ENCODE data around the gene GPANK1.
"Not testable (repeated sequence)": the region's sequence is repeated elsewhere in the genome, so short reads cannot be mapped to it uniquely, and the experiment has no call there.

GPANK1 gene

GRCh38 chr6:31664790-31665500 lies at the start of gene GPANK1:
TSS of gene GPANK1 (minus strand) at chr6:31664997. CDS start at chr6:31664478, 519 bp downstream.
- DNase-seq, result peak; percentile 82

DNA sequence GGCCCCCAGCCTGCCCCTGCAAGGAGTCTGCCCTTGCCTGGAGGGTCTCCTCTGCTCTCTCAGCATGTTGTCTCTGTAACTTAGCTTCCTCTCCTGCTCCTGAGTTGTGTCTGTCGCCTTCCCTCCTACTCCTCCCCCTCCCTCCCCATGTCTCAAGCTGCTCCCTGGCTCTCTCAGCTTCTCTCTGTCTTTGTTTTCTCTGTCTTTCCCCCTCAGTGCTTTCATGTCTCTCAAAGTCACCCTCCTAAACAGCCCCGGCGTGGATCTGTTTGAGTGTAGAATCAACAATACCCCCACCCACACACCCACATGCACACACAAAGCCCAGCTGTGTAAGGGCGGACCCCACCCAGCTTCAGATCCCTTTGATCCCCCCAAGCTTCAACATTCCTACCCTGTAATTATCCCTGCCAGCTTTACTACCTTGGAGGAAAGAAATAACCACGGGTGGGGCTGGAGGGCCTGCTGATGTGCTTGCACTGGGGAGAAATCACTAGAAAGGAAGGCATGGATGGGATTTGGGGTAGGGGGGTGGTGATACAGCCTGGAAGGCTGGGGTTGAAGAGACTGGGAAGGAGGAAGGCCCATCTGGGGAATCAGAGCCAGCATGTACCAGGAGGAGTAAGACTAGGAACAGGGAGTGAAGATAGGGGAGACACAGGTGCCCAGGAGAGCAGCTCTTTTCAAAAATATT lies 49.3 kb upstream of the GPANK1 start:
- DNase-seq, result no peak

DNA sequence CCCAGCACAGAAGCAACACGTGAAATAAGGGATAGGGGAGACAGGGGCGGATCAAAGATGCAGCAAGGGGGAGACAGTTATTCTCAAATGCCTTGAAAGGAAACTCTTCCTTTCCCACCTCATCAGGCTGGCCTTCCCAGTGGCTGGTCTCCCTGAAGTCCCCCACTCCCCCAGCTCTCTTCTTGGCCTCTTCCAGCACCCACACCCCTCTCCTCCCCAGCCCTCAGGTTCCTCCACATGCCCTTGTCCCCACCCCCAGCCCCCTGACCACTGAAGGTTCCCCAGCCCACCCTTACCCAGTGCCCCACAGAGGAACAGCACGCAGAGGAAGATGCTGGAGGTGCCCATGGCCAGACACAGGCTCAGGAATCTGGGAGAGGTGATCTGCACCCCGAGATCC lies 48.7 kb upstream of the GPANK1 start:
- no peak for DNase-seq

- no peak for DNase-seq
Measured at GRCh38 chr6:31712296-31712695, 47.5 kb upstream of the GPANK1 start.

DNA sequence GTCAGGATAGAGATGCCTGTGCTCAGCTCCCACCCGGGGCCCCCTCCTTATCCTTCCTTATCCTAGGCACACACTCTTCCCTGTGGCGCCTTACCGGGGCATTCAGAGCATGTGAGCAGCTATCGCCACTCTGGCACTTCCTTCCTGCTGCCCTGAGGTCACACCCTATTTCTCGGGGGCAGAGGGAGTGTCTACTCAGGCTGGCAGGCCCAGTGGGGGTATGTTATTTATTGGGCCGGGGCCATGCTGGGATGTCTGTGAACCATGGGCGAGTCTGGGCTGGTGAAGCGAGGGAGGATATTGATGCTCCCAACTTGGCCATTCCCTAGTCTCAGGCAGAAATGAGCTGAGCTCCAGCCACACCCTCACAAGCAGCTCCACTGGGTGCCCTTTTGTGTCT lies 46.4 kb upstream of the GPANK1 start:
- no peak for DNase-seq

GRCh38 chr6:31710523-31711219 lies 45.9 kb upstream of the GPANK1 start:
- no peak for DNase-seq

GRCh38 chr6:31709157-31709556 lies 44.4 kb upstream of the GPANK1 start:
- DNase-seq, result not testable (repeated sequence)

- no peak for DNase-seq
Measured at GRCh38 chr6:31708224-31708623, 43.4 kb upstream of the GPANK1 start.

DNA sequence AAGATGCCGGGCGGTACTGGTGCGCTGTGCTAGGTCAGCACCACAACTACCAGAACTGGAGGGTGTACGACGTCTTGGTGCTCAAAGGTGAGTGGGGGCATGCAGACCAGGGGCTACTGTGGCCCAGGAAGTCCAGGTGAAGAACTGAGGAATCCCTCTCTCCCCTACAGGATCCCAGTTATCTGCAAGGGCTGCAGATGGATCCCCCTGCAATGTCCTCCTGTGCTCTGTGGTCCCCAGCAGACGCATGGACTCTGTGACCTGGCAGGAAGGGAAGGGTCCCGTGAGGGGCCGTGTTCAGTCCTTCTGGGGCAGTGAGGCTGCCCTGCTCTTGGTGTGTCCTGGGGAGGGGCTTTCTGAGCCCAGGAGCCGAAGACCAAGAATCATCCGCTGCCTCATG lies 42.9 kb upstream of the GPANK1 start:
- DNase-seq, result no peak

DNA sequence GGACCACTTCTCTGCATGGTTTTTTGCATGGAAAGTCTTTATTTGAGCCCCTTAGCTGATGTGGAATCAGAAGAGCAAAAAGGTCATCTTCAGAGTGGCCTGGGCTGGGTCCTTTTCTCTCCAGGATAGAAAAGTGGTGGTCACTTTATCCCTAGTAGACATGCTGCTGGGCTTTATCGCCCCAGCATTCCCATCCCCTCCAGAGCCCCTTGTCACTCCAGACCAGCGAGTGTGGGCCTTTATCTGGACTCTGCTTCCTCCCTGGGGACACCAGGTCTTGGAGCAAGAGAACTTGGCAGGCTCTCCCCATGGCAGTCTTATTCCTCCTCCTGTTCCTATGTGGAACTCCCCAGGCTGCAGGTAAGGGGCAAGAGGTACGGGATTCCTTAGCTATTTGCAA lies 41.8 kb upstream of the GPANK1 start, which contains the start of gene LY6G6F:
Gene LY6G6F, plus strand, starts transcription at position 268 of the 400 bp plus-strand sequence. Its CDS starts 41 bp downstream, at position 309.
- DNase-seq, result no peak

DNA sequence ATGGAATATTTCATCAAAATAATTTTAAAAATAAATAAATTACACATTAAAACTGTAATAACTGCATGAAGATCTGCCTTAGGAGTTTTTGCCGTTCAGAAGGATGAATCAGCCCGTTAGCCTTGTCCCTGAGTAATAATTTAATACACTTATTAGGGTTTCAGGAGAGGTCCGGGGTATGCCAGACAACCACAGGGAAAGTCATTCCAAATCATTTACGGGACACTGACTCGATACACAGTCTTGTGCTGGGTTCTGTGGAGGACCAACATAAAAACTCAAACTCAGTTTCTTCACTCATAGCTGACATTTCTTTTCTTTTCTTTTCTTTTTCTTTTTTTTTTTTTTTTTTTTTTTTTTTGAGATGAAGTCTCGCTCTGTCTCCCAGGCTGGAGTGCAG lies 41.1 kb upstream of the GPANK1 start:
- no peak for DNase-seq

GRCh38 chr6:31702819-31703716 lies 38.3 kb upstream of the GPANK1 start, which contains the start of gene ABHD16A:
TSS of gene ABHD16A (minus strand) at chr6:31703324. CDS start at chr6:31703281, 43 bp downstream.
- peak; percentile 97 for DNase-seq

GRCh38 chr6:31702405-31702818 lies 37.6 kb upstream of the GPANK1 start:
- DNase-seq, result no peak

DNA sequence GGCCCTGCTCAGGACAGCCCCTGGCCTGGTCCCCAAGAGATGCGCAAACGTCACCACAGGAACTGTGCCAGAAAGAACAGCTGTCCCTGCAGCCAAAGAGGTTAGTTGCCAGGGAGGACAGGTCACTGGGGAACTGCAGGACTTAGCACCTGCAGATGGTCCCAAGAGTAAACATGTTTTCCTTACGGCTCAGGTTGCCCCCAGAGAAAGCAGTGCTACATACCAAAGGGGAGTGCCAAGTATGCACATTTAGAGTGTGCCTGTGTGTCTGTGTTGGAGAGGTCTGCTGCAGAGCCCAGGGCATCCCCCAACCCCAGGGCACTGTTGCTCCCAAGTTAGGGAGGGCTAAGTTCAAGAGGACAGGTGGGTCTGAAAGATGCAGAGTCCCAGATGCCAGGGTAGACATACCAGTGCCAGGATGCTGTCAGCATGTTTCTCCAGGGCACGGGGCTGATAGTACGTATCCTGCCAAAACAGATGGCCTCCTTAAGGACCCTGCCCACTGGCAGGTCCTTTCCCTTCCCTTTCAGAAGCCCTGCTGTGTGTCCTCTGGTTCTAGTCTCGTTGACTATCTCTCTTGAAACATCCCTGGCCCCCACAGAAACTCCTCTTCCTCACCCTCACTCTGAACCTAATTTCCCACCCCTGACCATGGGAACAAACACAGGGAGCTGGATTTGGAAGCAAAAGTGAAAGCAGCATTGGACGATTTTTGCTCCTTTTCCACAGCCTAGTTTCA lies 37.0 kb upstream of the GPANK1 start:
- no peak for DNase-seq

DNA sequence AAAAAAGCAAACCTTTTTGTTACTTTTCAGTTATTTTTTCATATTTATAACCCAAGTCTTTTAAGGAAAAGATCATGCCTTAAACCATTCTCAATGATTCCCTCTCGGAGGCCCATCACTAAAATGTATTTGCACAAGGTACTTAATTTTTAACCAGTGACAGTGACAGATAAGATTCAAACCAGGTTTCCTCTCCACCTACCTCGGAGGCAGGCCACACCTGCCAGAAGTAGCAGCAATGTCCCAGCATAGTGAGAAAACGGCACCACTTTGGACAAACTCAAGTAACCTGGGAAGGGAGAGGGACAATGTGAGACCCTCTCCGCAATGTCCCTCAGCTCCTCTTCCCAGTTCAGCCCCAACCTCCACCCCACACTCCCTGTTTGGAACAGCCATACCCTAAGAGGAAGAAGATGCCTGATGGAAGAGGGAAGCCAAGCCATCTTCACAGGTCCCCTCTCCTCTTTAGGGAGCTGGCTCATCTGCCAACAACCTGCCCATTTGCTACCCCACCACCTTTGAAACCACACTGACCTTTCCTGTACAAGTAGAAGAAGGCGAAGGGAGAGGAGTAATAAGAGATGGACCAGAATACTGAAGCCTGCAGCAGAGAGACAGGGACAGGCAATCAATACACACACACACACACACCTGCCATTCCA lies 36.1 kb upstream of the GPANK1 start:
- no peak for DNase-seq

DNA sequence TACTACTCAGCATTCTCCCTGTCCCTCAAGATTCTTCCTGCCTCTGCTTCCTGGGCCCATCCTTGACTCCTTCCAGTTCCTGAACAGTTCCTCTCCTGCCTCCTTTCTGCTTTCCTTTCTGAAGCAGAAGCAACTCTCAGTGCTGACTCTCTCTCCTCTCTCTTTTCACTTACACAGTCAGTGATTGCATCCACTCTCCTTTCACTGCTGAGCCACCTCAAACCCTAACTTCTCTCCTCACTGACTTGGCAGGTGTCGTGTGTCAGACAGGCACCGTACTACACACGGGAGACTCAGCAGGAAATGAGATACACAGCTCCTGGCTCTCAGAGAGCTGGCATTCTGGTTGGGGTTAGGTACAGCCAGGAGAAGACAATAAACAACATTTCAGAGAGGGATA lies 32.8 kb upstream of the GPANK1 start:
- DNase-seq, result no peak

DNA sequence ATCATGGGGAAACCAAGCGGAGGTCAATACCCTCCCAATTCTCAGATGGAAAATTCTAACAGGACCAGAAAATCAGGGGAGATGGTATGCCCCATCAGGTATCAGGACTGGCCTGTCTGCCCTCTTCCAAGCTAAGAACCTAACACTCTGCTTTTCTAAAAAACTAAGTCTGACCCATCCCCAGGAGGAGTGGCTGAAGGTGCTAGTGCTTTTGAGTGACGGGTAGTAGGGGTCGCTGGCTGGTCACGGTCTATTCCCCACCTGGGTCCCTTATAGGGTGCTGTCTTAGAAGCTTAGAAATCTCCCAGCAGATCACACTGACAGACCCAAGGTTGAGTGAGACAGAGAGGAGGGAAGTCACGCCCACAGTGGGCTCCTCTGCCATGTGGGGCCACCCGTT lies 28.7 kb upstream of the GPANK1 start:
- DNase-seq, result no peak

DNA sequence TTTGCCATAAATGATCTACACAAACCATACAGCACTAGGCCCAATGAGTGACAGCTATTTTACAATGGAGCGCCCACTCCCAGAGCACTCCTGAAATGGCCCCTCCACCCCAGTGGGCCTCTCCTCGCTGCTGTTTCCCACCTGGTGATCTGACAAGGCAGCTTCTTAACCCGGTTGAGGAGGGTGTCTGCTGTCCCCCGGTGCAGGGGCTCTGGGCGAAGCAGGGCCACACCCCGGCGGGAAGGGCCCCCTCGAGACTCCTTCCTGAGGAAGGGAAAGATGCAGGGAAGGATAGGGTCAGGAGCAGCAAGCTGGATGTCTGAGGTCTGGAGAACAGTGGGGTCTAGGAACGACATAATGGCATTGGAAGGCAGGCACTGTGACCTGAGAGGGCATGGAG lies 28.1 kb upstream of the GPANK1 start:
- no peak for DNase-seq

DNA sequence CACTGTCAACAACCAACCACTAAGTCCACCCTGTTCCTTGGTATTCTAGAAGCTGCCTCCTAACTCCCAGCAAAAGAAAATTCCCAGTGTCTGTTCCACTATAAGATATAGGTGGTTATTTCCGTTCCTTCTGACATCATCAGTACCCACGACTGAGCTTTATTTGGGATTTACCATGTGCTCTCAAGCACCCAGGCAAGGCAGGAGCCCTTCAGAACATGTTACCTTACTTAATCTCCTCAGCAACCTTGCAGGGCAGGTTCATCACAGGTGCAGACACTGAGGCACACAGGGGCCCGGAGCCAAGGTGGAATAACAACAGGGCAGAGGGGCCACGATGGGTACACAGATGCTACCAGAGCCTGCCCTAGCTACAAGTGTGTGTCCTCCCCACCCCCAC lies 27.6 kb upstream of the GPANK1 start:
- no peak for DNase-seq

DNA sequence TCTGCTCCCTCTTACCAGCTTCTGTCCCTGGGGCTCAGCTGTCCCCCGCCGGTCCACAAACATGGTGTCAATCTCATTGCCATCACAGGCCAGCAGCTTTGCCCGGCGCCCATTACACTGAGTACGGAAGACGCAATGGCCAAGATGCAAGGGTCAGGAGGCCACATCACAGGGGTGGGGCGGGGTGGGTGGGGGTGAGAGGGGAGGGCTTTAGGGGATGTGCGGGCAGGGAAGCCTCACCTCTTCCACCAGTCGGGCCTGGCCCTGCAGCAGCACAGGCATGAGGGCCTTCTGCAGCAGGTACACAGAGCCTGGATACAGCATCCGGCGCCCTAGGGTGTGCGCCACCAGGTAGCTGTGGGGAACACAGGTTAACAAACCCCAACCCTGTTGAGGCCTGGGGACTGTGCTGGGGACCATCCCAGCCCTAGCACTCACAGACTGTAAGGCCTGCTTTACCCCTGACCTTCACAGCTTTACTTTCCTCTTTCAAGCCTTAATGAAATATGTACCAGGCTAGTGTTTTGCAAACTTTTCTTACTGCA lies 26.8 kb upstream of the GPANK1 start:
- DNase-seq, result no peak

- no peak for DNase-seq
Measured at GRCh38 chr6:31691078-31691463, 26.3 kb upstream of the GPANK1 start.

Measured in activated CD8-positive, alpha-beta memory T cell treated with anti-CD3 and anti-CD28 coated beads, Interleukin-2, amount 50 U/mL, for 4 hours (primary cell).